ENCODE results near the gene ARG1. TPM values are rescaled to one million over a fixed set of nuclear protein-coding genes. Genes with fewer than 3 reads are reported as not detected.
A peak's percentile ranks its signal among the peaks of the same experiment; 100 is the strongest.

ARG1 gene
- total RNA-seq, 6 experiments from 2014 or later, result 428 to 1,179 (median 813) TPM

DNA sequence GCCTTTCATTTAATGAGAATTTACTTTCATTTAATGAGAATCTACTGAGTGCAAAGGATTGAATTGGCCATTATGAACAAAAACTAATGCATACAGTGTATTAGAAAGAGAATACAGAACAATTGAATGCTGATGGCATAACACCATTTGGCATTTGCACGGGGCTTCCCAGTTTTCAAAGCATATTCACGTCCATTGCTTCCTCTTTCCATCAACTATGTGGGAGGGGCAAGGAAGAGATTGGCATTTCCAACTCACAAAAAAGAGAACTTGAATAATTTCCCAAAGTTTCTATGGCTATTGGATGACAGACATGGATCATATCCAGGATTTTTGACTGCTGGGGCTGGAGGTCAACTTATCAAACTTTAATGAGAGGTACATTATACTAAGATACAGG lies 23.2 kb upstream of the ARG1 start:
- ATAC-seq (no peak), DNase-seq (no peak)
- no peaks in the 10 kb centered on the region for H3K9me3 ChIP-seq
- H3K4me3 ChIP-seq, result no peak overlapping the region
- no peaks in the 10 kb centered on the region for H3K27me3 ChIP-seq
- no peaks in the 10 kb centered on the region for H3K36me3 ChIP-seq
- intact Hi-C loops (cut with DNase I), result no loop called here
- peak overlapping the region; percentile 5 to 94 (median 90) for H3K27ac ChIP-seq
- WGBS (ENCODE audit: insufficient coverage, low coverage, low lambda C conversion rate, missing lambda C conversion rate), result 23% methylated on average over 2 of the region's 2 CpGs
- TF ChIP-seq POLR2A (IDR thresholded peaks at IDR 0.05), result no peak
- TF ChIP-seq, protein P1, sequence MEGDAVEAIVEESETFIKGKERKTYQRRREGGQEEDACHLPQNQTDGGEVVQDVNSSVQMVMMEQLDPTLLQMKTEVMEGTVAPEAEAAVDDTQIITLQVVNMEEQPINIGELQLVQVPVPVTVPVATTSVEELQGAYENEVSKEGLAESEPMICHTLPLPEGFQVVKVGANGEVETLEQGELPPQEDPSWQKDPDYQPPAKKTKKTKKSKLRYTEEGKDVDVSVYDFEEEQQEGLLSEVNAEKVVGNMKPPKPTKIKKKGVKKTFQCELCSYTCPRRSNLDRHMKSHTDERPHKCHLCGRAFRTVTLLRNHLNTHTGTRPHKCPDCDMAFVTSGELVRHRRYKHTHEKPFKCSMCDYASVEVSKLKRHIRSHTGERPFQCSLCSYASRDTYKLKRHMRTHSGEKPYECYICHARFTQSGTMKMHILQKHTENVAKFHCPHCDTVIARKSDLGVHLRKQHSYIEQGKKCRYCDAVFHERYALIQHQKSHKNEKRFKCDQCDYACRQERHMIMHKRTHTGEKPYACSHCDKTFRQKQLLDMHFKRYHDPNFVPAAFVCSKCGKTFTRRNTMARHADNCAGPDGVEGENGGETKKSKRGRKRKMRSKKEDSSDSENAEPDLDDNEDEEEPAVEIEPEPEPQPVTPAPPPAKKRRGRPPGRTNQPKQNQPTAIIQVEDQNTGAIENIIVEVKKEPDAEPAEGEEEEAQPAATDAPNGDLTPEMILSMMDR (IDR thresholded peaks at IDR 0.05), result no peak
- peaks cover 0 to 53% (median 11%) of the 10 kb centered on the region in 4 donors for H3K4me1 ChIP-seq

DNA sequence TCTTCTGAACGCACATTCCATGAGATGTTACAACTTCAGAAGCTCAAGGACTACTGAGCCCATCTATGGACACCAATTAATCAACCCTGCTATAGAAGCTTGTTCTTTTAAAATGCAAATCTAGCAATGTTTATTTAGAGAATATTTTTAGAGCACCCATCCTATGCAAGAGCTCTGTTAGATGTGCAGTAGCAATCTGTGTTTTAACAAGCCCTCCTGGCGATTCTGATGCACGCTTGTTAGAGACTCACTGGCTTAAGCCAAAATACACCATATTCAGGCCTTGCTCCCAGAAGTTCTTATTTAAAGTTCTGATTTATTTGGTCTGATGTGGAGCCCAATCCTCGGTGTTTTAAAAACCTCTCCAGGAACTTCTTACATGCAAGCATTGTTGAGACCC lies 21.1 kb upstream of the ARG1 start:
- intact Hi-C loops (cut with DNase I), result no loop called here
- H3K4me1 ChIP-seq, result peaks cover 0 to 66% (median 15%) of the 10 kb centered on the region in 4 donors
- WGBS (ENCODE audit: insufficient coverage, low coverage, low lambda C conversion rate, missing lambda C conversion rate), result 40% methylated on average over 4 of the region's 4 CpGs

DNA sequence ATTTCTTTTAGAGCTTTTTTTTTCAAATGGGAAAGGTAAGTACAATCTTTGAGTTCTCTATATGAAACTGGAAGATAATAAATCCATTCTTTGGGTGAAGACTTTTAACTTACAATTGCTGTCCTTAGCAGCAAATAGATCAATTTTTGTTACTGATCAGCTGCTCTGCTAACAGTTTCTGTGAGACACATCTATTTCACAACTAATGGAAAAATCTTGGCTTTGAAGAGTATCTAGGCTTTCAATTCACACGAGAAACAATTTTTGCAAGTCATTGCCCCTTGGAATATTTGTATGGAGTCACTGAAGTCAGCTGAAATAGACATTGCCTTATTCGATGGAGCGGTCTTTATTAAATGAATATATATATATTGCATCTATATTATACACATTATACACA lies 20.5 kb upstream of the ARG1 start:
- intact Hi-C loops (cut with DNase I), result no loop called here
- ATAC-seq, result peak; percentile 24 to 63 (median 42)
- H3K27me3 ChIP-seq, result no peaks in the 10 kb centered on the region
- TF ChIP-seq, protein P1 (IDR thresholded peaks at IDR 0.05), result no peak
- TF ChIP-seq POLR2A (IDR thresholded peaks at IDR 0.05), result peak; percentile 26
- peaks cover 0 to 67% (median 15%) of the 10 kb centered on the region in 4 donors for H3K4me1 ChIP-seq
- H3K9me3 ChIP-seq, result no peaks in the 10 kb centered on the region
- DNase-seq, result no peak
- peak overlapping the region; percentile 39 to 94 (median 90) for H3K27ac ChIP-seq
- WGBS (ENCODE audit: insufficient coverage, low coverage, low lambda C conversion rate, missing lambda C conversion rate), result 25% methylated on average over 3 of the region's 3 CpGs
- no peaks in the 10 kb centered on the region for H3K36me3 ChIP-seq
- peak overlapping the region in 1 of 3 donors; percentile 11 for H3K4me3 ChIP-seq

More for the DNA sequence above, 21.1 kb upstream of the ARG1 start:
- no peak for DNase-seq
- no peaks in the 10 kb centered on the region for H3K9me3 ChIP-seq
- no peaks in the 10 kb centered on the region for H3K27me3 ChIP-seq
- H3K4me3 ChIP-seq, result no peak overlapping the region
- H3K27ac ChIP-seq, result peak overlapping the region; percentile 39 to 94 (median 90)
- peak; percentile 16 to 27 (median 23) for ATAC-seq
- TF ChIP-seq, protein P1 (IDR thresholded peaks at IDR 0.05), result no peak
- no peak for TF ChIP-seq POLR2A (IDR thresholded peaks at IDR 0.05)
- H3K36me3 ChIP-seq, result no peaks in the 10 kb centered on the region

DNA sequence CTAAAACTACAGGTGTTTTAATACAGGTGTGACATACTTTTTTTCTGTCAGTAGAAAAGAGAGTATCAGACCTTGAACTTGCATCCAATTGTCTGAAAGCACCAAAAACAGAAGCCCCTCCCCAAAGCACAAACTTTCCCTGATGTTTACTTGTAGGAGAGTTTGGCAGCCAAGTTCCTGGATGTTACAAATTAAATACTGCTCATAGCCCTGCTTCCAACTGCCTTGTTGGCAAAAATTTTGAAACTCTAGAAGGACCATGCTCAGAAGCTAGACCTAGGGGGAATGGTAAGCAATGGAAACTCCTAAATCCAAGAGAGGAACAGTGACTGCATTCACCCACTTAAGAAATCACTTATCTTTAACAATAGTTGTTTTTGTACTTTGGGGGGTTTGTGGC lies 17.0 kb upstream of the ARG1 start:
- ATAC-seq (peak; percentile 77 to 86 (median 83)), DNase-seq (peak in 1 of 3 donors; percentile 75)
- Histone ChIP-seq H3K4me3 (no peak overlapping the region), H3K27me3 (no peaks in the 10 kb centered on the region), H3K27ac (peak overlapping the region; percentile 36 to 77 (median 76)), H3K4me1 (peaks cover 0 to 44% (median 14%) of the 10 kb centered on the region in 4 donors), H3K36me3 (no peaks in the 10 kb centered on the region), H3K9me3 (no peaks in the 10 kb centered on the region)
- intact Hi-C loops (cut with DNase I), result no loop called here
- peak; percentile 64 for TF ChIP-seq POLR2A (IDR thresholded peaks at IDR 0.05)
- TF ChIP-seq, protein P1 (IDR thresholded peaks at IDR 0.05), result no peak

GRCh38 chr6:131558922-131559321 lies 14.1 kb upstream of the ARG1 start:
- intact Hi-C loops (cut with DNase I), result no loop called here
- H3K4me3 ChIP-seq, result no peak overlapping the region
- no peaks in the 10 kb centered on the region for H3K36me3 ChIP-seq
- peak overlapping the region in 1 of 3 donors; percentile 17 for H3K27ac ChIP-seq
- DNase-seq (no peak), ATAC-seq (no peak)
- H3K4me1 ChIP-seq, result peaks cover 0 to 50% (median 13%) of the 10 kb centered on the region in 4 donors
- TF ChIP-seq POLR2A (IDR thresholded peaks at IDR 0.05), result no peak
- TF ChIP-seq, protein P1 (IDR thresholded peaks at IDR 0.05), result no peak
- H3K27me3 ChIP-seq, result no peaks in the 10 kb centered on the region
- H3K9me3 ChIP-seq, result no peaks in the 10 kb centered on the region
- WGBS (ENCODE audit: insufficient coverage, low coverage, low lambda C conversion rate, missing lambda C conversion rate), result 77% methylated on average over 1 of the region's 4 CpGs

Data from right lobe of liver (tissue), 6 donors.